Fibroblast of lung (primary cell): ENCODE results near the gene KCNK4. TPM values are rescaled to one million over a fixed set of nuclear protein-coding genes. Genes with fewer than 3 reads are reported as not detected.

ENCODE experiments used
- DNase-seq, 2 donors: peaks; one replicate each; pipeline versions ENCODE4 v3.0.0 to v3.0.0-alpha.2; 2010; ENCODE audit warnings: low read depth in 2 of 2
- H2AFZ ChIP-seq: 2 replicates; pipeline ENCODE4 v1.5.1; 2012; ENCODE audit warnings: low read length, control low read depth, inconsistent platforms
- H3K27ac ChIP-seq: 2 replicates; pipeline ENCODE4 v1.5.1; 2011; ENCODE audit warnings: low read length, control low read depth; ENCODE audit not compliant: insufficient read depth
- H3K27me3 ChIP-seq: 2 replicates; pipeline ENCODE4 v1.5.1; 2011; ENCODE audit warnings: mild to moderate bottlenecking, low read length; ENCODE audit not compliant: control insufficient read depth, insufficient read depth
- H3K36me3 ChIP-seq: 2 replicates; pipeline ENCODE4 v1.5.1; 2011; ENCODE audit warnings: low read length; ENCODE audit not compliant: control insufficient read depth, insufficient read depth
- H3K4me1 ChIP-seq: 2 replicates; pipeline ENCODE4 v1.5.1; 2011; ENCODE audit warnings: low read length; ENCODE audit not compliant: control insufficient read depth, insufficient read depth; ENCODE audit errors: extremely low read depth
- H3K4me2 ChIP-seq: 2 replicates; pipeline ENCODE4 v1.5.1; 2011; ENCODE audit warnings: low read length, control low read depth; ENCODE audit not compliant: insufficient read depth; ENCODE audit errors: extremely low read depth
- H3K4me3 ChIP-seq, 4 experiments: fragments of 200-600 bp in 1 of 4; sonication (generic) in 1 of 4; replicated peaks in 1 of 4; 2 replicates each; pipeline ENCODE4 v1.5.1; 2011 to 2016; ENCODE audit warnings: low read length in 4 of 4, low read depth in 3 of 4, mild to moderate bottlenecking in 3 of 4, control low read depth in 2 of 4, inconsistent platforms in 1 of 4, mixed read lengths in 1 of 4; ENCODE audit not compliant: insufficient read depth in 1 of 4; ENCODE audit errors: control extremely low read depth in 1 of 4
- H3K79me2 ChIP-seq: 2 replicates; pipeline ENCODE4 v1.5.1; 2012; ENCODE audit warnings: mild to moderate bottlenecking, low read length, inconsistent platforms; ENCODE audit not compliant: control insufficient read depth, insufficient read depth
- H3K9ac ChIP-seq: 2 replicates; pipeline ENCODE4 v1.5.1; 2011; ENCODE audit warnings: mild to moderate bottlenecking, low read length, control low read depth; ENCODE audit not compliant: insufficient read depth
- H3K9me3 ChIP-seq: 2 replicates; pipeline ENCODE4 v1.5.1; 2012; ENCODE audit warnings: low read depth, low read length; ENCODE audit not compliant: control insufficient read depth, insufficient read depth
- H4K20me1 ChIP-seq: 2 replicates; pipeline ENCODE4 v1.5.1; 2011; ENCODE audit warnings: low read length; ENCODE audit not compliant: control insufficient read depth, insufficient read depth; ENCODE audit errors: extremely low read depth
- EZH2 ChIP-seq: IDR thresholded peaks from 2 replicates; pipeline ENCODE4 v1.5.1; 2012; ENCODE audit warnings: low read length, control low read depth, mild to moderate bottlenecking; ENCODE audit errors: missing control alignments
- polyA plus RNA-seq, 2 donors: library from polyadenylated mRNA; depleted of rRNA in 1 of 2; stranded (reverse) in 1 of 2; unstranded in 1 of 2; fragments of >200 nt; gene quantifications; 2 replicates each; pipeline ENCODE4 v1.2.1, GENCODE V29; 2011 to 2012; ENCODE audit warnings: missing spikeins in 1 of 2
- total RNA-seq: library from RNA; depleted of rRNA; stranded (reverse); fragments of >200 nt; gene quantifications from 2 replicates; pipeline ENCODE4 v1.2.1, GENCODE V29; 2014
- TF ChIP-seq, protein P1 (sequence below), 2 donors: IDR thresholded peaks in 1 of 2; conservative IDR thresholded peaks in 1 of 2; 1 replicate in 1 of 2; 2 replicates in 1 of 2; pipeline ENCODE4 v1.5.1; 2011 to 2012; ENCODE audit warnings: low read length in 2 of 2, control low read depth in 1 of 2, inconsistent platforms in 1 of 2, low read depth in 1 of 2, mild to moderate bottlenecking in 1 of 2

Gene KCNK4
- total and polyA plus RNA-seq, 2 donors (not counting 1 experiment from before 2014, with no cell fraction given): not detected

DNA sequence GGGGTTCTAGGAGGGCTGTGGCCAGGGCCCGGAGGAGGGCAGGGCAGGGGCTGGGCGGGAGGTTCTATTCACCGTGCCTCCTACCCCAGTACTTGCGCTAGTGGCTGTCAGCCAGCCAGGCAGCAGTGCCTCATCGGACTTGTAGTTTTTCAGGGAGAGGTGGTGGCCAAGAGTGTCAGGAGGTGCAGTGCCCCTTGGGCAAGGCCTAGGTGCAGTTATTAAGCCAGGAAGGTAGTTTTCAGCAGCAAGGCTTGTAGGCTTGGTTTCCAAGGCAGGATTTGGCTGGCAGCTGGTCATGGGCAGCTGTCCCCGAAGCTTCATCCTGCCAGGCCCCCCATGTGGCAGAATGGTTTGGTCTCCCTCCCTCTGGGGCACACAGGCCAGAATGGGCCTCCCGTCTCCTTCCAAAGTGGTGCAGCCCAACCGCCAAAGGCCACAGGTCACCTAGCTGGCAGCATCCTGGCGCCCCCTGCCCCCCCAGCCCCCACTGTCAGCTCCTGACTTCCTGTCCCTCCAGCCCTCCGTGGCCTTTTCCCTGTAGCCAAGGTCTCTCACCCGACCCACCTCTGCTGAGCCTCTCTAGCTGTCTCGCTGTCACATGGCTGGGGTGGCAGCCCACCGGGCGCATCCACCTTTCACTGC is 57.4 kb downstream of the KCNK4 start:
- Histone ChIP-seq H3K79me2 (no peaks in the 10 kb centered on the region), H3K9ac (no peak overlapping the region), H3K4me2 (no peak overlapping the region), H3K4me1 (no peaks in the 10 kb centered on the region), H3K27me3 (no peaks in the 10 kb centered on the region), H4K20me1 (no peaks in the 10 kb centered on the region), H2AFZ (no peak overlapping the region), H3K36me3 (no peaks in the 10 kb centered on the region), H3K9me3 (no peaks in the 10 kb centered on the region), H3K27ac (no peak overlapping the region), H3K4me3 (no peak overlapping the region)
- DNase-seq: no peak
- TF ChIP-seq EZH2: no peak
- TF ChIP-seq, protein P1, sequence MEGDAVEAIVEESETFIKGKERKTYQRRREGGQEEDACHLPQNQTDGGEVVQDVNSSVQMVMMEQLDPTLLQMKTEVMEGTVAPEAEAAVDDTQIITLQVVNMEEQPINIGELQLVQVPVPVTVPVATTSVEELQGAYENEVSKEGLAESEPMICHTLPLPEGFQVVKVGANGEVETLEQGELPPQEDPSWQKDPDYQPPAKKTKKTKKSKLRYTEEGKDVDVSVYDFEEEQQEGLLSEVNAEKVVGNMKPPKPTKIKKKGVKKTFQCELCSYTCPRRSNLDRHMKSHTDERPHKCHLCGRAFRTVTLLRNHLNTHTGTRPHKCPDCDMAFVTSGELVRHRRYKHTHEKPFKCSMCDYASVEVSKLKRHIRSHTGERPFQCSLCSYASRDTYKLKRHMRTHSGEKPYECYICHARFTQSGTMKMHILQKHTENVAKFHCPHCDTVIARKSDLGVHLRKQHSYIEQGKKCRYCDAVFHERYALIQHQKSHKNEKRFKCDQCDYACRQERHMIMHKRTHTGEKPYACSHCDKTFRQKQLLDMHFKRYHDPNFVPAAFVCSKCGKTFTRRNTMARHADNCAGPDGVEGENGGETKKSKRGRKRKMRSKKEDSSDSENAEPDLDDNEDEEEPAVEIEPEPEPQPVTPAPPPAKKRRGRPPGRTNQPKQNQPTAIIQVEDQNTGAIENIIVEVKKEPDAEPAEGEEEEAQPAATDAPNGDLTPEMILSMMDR (conservative IDR thresholded peaks at IDR 0.05 in 1 of 2, IDR thresholded peaks at IDR 0.05 in 1 of 2; ENCODE audit: low read depth in 1 of 2, low read length in 2 of 2): no peak

- H3K36me3 ChIP-seq: no peaks in the 10 kb centered on the region
- no peak overlapping the region for H2AFZ ChIP-seq
- H3K27ac ChIP-seq: no peak overlapping the region
- no peak overlapping the region for H3K4me3 ChIP-seq
- H3K9ac ChIP-seq: no peak overlapping the region
- no peak for DNase-seq
- H4K20me1 ChIP-seq: no peaks in the 10 kb centered on the region
- no peaks in the 10 kb centered on the region for H3K4me1 ChIP-seq
- H3K4me2 ChIP-seq: no peak overlapping the region
- no peaks in the 10 kb centered on the region for H3K27me3 ChIP-seq
- TF ChIP-seq, protein P1 (conservative IDR thresholded peaks at IDR 0.05 in 1 of 2, IDR thresholded peaks at IDR 0.05 in 1 of 2; ENCODE audit: low read depth in 1 of 2, low read length in 2 of 2): no peak
- no peak for TF ChIP-seq EZH2
- no peaks in the 10 kb centered on the region for H3K79me2 ChIP-seq
- no peaks in the 10 kb centered on the region for H3K9me3 ChIP-seq
Measured at GRCh38 chr11:64349025-64349387, 57.9 kb downstream of the KCNK4 start.

GRCh38 chr11:64349404-64349803 is 58.3 kb downstream of the KCNK4 start:
- Histone ChIP-seq H3K27me3 (no peaks in the 10 kb centered on the region), H3K4me1 (no peaks in the 10 kb centered on the region), H3K4me3 (no peak overlapping the region), H3K79me2 (no peaks in the 10 kb centered on the region), H4K20me1 (no peaks in the 10 kb centered on the region), H3K36me3 (no peaks in the 10 kb centered on the region), H3K9ac (no peak overlapping the region), H3K9me3 (no peaks in the 10 kb centered on the region), H2AFZ (no peak overlapping the region), H3K27ac (no peak overlapping the region), H3K4me2 (no peak overlapping the region)
- no peak for DNase-seq
- TF ChIP-seq, protein P1 (conservative IDR thresholded peaks at IDR 0.05 in 1 of 2, IDR thresholded peaks at IDR 0.05 in 1 of 2; ENCODE audit: low read depth in 1 of 2, low read length in 2 of 2): no peak
- TF ChIP-seq EZH2: no peak

Other genes with a start within 250 kb of the KCNK4 start
- 24.8 and 28.2 TPM in 2 replicates for gene MACROD1, start 125.2 kb upstream of the KCNK4 start, total RNA-seq
- 6.0 and 8.8 TPM in 2 replicates for gene MACROD1, start 125.2 kb upstream of the KCNK4 start, polyA plus RNA-seq
- gene STIP1, start 105.1 kb upstream of the KCNK4 start, total RNA-seq: 96.3 and 98.8 TPM in 2 replicates
- 147 and 198 TPM in 2 replicates for gene STIP1, start 105.1 kb upstream of the KCNK4 start, polyA plus RNA-seq
- gene FERMT3, start 84.6 kb upstream of the KCNK4 start, total RNA-seq: 1.0 and 3.6 TPM in 2 replicates
- gene FERMT3, start 84.6 kb upstream of the KCNK4 start, polyA plus RNA-seq: 1.2 and 1.9 TPM in 2 replicates
- gene TRPT1, start 65.1 kb upstream of the KCNK4 start, total RNA-seq: 32.9 and 41.5 TPM in 2 replicates
- 20.5 and 25.7 TPM in 2 replicates for gene TRPT1, start 65.1 kb upstream of the KCNK4 start, polyA plus RNA-seq
- gene NUDT22, start 65.0 kb upstream of the KCNK4 start, total RNA-seq: 47.8 and 71.5 TPM in 2 replicates
- gene NUDT22, start 65.0 kb upstream of the KCNK4 start, polyA plus RNA-seq: 17.7 and 18.5 TPM in 2 replicates
- 12.6 TPM in 2 replicates for gene DNAJC4, start 60.8 kb upstream of the KCNK4 start, total RNA-seq
- gene DNAJC4, start 60.8 kb upstream of the KCNK4 start, polyA plus RNA-seq: 11.2 and 12.6 TPM in 2 replicates
- 24.4 and 27.9 TPM in 2 replicates for gene VEGFB, start 56.7 kb upstream of the KCNK4 start, total RNA-seq
- 21.2 and 25.3 TPM in 2 replicates for gene VEGFB, start 56.7 kb upstream of the KCNK4 start, polyA plus RNA-seq
- gene FKBP2, start 50.2 kb upstream of the KCNK4 start, total RNA-seq: 60.9 and 62.9 TPM in 2 replicates
- 34.7 and 41.4 TPM in 2 replicates for gene FKBP2, start 50.2 kb upstream of the KCNK4 start, polyA plus RNA-seq
- gene PPP1R14B, start 44.4 kb upstream of the KCNK4 start, total RNA-seq: 121 and 122 TPM in 2 replicates
- gene PPP1R14B, start 44.4 kb upstream of the KCNK4 start, polyA plus RNA-seq: 107 and 199 TPM in 2 replicates
- 34.2 and 37.2 TPM in 2 replicates for gene PLCB3, start 39.8 kb upstream of the KCNK4 start, total RNA-seq
- gene PLCB3, start 39.8 kb upstream of the KCNK4 start, polyA plus RNA-seq: 17.2 and 20.6 TPM in 2 replicates
- 68.6 and 79.9 TPM in 2 replicates for gene BAD, start 6.6 kb upstream of the KCNK4 start, total RNA-seq
- 31.6 and 35.7 TPM in 2 replicates for gene BAD, start 6.6 kb upstream of the KCNK4 start, polyA plus RNA-seq
- 8.2 and 10.9 TPM in 2 replicates for gene GPR137, start 5.5 kb upstream of the KCNK4 start, total RNA-seq
- gene GPR137, start 5.5 kb upstream of the KCNK4 start, polyA plus RNA-seq: 10.7 and 11.6 TPM in 2 replicates
- gene CATSPERZ, start 9.1 kb downstream of the KCNK4 start, total RNA-seq: 0.33 and 1.0 TPM in 2 replicates
- gene CATSPERZ, start 9.1 kb downstream of the KCNK4 start, polyA plus RNA-seq: 0.09 TPM in 1 of 2 replicates, not detected in the other
- gene ESRRA, start 14.2 kb downstream of the KCNK4 start, total RNA-seq: 32.4 and 32.5 TPM in 2 replicates
- 6.7 and 8.1 TPM in 2 replicates for gene ESRRA, start 14.2 kb downstream of the KCNK4 start, polyA plus RNA-seq
- 248 and 255 TPM in 2 replicates for gene TRMT112, start 26.3 kb downstream of the KCNK4 start, total RNA-seq
- gene TRMT112, start 26.3 kb downstream of the KCNK4 start, polyA plus RNA-seq: 161 and 222 TPM in 2 replicates
- gene PRDX5, start 26.8 kb downstream of the KCNK4 start, total RNA-seq: 301 and 319 TPM in 2 replicates
- gene PRDX5, start 26.8 kb downstream of the KCNK4 start, polyA plus RNA-seq: 311 and 431 TPM in 2 replicates
- 2.1 and 3.1 TPM in 2 replicates for gene CCDC88B, start 48.9 kb downstream of the KCNK4 start, total RNA-seq
- 0.56 and 0.88 TPM in 2 replicates for gene CCDC88B, start 48.9 kb downstream of the KCNK4 start, polyA plus RNA-seq
- 27.6 and 29.3 TPM in 2 replicates for gene RPS6KA4, start 67.9 kb downstream of the KCNK4 start, total RNA-seq
- 15.9 and 20.5 TPM in 2 replicates for gene RPS6KA4, start 67.9 kb downstream of the KCNK4 start, polyA plus RNA-seq